Vagina (tissue), 2 donors: ENCODE data around the gene CTXN3. TPM values are rescaled to one million over a fixed set of nuclear protein-coding genes. Genes with fewer than 3 reads are reported as not detected.
A peak's percentile ranks its signal among the peaks of the same experiment; 100 is the strongest.

Experiments
- DNase-seq, 2 donors: peaks; one replicate each; pipeline ENCODE4 v3.0.0-alpha.2; 2017; ENCODE audit errors: extremely low spot score in 2 of 2
- H3K27ac ChIP-seq: fragments of 200-600 bp; sonication (generic); one replicate; pipeline ENCODE4 v1.5.1; 2019
- H3K27me3 ChIP-seq: fragments of 200-600 bp; sonication (generic); one replicate; pipeline ENCODE4 v1.5.1; 2019
- H3K36me3 ChIP-seq, 2 donors: fragments of 200-600 bp; sonication (generic); one replicate each; pipeline ENCODE4 v1.5.1; 2017 to 2019
- H3K4me1 ChIP-seq: fragments of 200-600 bp; sonication (generic); one replicate; pipeline ENCODE4 v1.5.1; 2019
- H3K4me3 ChIP-seq, 2 donors: fragments of 200-600 bp; sonication (generic); 1 replicate in 1 of 2; 2 replicates in 1 of 2; pipeline ENCODE4 v1.5.1; 2016 to 2019
- H3K9me3 ChIP-seq: fragments of 200-600 bp; sonication (generic); one replicate; pipeline ENCODE4 v1.5.1; 2019
- POLR2A ChIP-seq, 2 donors: fragments of 450-650 bp; IDR thresholded peaks; one replicate each; pipeline ENCODE4 v1.6.1; 2017; ENCODE audit warnings: antibody characterized with exemption in 2 of 2, mild to moderate bottlenecking in 2 of 2, moderate library complexity in 2 of 2
- POLR2AphosphoS5 ChIP-seq, 2 donors: sonication (generic); formaldehyde crosslinking; IDR thresholded peaks; one replicate each; pipeline ENCODE4 v1.9.0; 2017; ENCODE audit warnings: antibody characterized with exemption in 2 of 2, mild to moderate bottlenecking in 2 of 2, low read depth in 1 of 2; ENCODE audit not compliant: insufficient read depth in 1 of 2
- intact Hi-C: fragments of 100-400 bp; cut with DNase I; formaldehyde crosslinking; loops from one replicate; pipeline ENCODE4 v1.15.1; 2023
- total RNA-seq: library from RNA; depleted of rRNA; stranded (reverse); fragments of >200 nt; gene quantifications from one replicate; pipeline ENCODE4 v1.2.3, GENCODE V29; 2016
- TF ChIP-seq, protein P1 (sequence below), 3 experiments: fragments of 450-650 bp in 2 of 3; fragments of 200-600 bp in 1 of 3; sonication (generic) in 1 of 3; IDR thresholded peaks; one replicate each; pipeline ENCODE4 v1.5.1; 2017 to 2019; ENCODE audit warnings: antibody characterized with exemption in 3 of 3, mild to moderate bottlenecking in 2 of 3, moderate library complexity in 2 of 3

The CTXN3 gene
- total RNA-seq, 1 donor from 2014 or later, result not detected

DNA sequence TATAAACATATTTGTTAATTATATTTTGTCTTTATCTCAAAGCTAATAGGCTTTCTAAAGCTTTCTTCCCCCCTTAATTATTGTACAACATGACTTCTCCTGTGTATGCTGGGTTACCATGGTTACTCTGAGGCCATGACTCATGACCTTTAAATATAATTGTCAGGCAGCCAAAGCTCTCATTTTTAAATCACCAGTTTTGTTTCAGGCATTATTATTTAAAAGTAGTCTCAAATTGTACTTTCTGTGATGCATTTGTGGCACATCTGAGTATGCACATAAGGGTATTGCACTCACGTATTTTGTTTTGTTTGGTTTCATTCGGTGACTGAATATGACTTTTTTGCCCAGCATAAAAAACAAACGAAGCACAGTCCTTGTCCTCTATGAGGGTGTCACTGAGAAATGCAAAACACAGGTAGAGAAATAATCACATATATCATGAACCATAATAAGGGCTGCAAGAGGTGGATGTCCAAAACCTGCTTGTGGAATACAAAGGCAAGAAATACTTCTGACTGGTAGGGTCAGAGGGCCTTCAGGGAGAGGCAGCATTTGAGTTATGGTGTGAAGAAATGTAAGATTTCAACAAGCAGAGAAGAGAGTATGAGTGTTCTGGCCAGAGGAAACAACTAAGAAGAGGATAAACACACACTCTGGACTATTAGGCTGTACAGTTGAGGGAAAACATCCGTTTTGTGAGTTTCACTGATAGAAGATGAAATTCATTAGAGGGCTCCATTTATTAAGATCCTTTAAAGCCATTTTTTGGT is 56.4 kb downstream of the CTXN3 start:
- H3K36me3 ChIP-seq, result no peaks in the 10 kb centered on the region
- H3K4me3 ChIP-seq, result no peak overlapping the region
- no peaks in the 10 kb centered on the region for H3K27me3 ChIP-seq
- H3K4me1 ChIP-seq, result peaks cover 13% of the 10 kb centered on the region
- intact Hi-C loops, result no loop called here
- H3K9me3 ChIP-seq, result no peaks in the 10 kb centered on the region
- no peak for DNase-seq
- TF ChIP-seq, protein P1, sequence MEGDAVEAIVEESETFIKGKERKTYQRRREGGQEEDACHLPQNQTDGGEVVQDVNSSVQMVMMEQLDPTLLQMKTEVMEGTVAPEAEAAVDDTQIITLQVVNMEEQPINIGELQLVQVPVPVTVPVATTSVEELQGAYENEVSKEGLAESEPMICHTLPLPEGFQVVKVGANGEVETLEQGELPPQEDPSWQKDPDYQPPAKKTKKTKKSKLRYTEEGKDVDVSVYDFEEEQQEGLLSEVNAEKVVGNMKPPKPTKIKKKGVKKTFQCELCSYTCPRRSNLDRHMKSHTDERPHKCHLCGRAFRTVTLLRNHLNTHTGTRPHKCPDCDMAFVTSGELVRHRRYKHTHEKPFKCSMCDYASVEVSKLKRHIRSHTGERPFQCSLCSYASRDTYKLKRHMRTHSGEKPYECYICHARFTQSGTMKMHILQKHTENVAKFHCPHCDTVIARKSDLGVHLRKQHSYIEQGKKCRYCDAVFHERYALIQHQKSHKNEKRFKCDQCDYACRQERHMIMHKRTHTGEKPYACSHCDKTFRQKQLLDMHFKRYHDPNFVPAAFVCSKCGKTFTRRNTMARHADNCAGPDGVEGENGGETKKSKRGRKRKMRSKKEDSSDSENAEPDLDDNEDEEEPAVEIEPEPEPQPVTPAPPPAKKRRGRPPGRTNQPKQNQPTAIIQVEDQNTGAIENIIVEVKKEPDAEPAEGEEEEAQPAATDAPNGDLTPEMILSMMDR (IDR thresholded peaks at IDR 0.05), result no peak
- no peak for TF ChIP-seq POLR2AphosphoS5 (IDR thresholded peaks at IDR 0.05; ENCODE audit: insufficient read depth in 1 of 2, low read depth in 1 of 2)
- TF ChIP-seq POLR2A (IDR thresholded peaks at IDR 0.05), result no peak
- H3K27ac ChIP-seq, result peak overlapping the region; percentile 8

DNA sequence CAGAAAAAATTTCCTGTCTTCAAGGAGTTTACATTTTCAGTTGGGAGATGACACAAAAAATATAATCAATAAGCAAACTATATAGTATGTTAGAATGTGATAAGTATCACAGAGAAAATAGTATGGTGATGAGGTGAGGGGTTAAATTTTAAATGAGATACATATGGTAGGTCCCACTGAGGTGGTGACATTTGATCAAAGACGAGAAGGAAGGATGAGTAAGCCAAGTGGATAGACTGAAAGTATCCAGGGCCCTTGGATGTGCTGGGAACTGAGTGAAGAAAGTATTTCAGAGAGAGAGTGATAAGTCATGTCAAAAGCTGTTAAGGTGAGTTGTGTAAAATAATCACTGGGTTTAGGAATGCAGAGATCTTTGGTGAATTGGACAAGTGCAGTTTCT is 57.8 kb downstream of the CTXN3 start:
- Histone ChIP-seq H3K27ac (peak overlapping the region; percentile 61), H3K4me1 (peaks cover 13% of the 10 kb centered on the region)
- intact Hi-C loops, result no loop called here

DNA sequence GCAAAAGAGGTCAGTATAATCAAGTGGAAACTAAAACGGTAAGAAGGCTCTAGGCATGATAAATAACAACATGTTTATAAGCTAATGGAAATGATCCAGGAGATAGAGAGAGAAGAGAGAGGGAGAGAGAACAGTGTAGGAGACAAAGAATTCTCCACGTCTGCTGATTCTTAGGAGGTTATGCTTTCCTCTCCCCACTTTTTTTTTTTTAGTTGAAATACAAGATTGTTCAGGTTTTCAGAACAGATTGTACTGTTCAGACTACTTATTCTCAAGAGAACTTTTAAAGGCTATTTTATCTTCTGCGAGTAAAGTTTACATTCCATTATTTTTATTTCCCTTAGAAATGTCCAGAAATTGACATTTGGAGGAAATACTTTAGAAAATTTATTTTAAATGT is 58.3 kb downstream of the CTXN3 start:
- peak in 1 of 2 donors; percentile 59 for TF ChIP-seq POLR2AphosphoS5 (IDR thresholded peaks at IDR 0.05; ENCODE audit: insufficient read depth in 1 of 2, low read depth in 1 of 2)
- TF ChIP-seq, protein P1 (IDR thresholded peaks at IDR 0.05), result no peak
- no peak for DNase-seq
- Histone ChIP-seq H3K27me3 (no peaks in the 10 kb centered on the region), H3K27ac (peak overlapping the region; percentile 61), H3K4me3 (no peak overlapping the region), H3K9me3 (no peaks in the 10 kb centered on the region), H3K36me3 (no peaks in the 10 kb centered on the region), H3K4me1 (peaks cover 13% of the 10 kb centered on the region)
- intact Hi-C loops, result no loop called here

More for the DNA sequence above, 57.8 kb downstream of the CTXN3 start:
- Histone ChIP-seq H3K27me3 (no peaks in the 10 kb centered on the region), H3K4me3 (no peak overlapping the region), H3K9me3 (no peaks in the 10 kb centered on the region), H3K36me3 (no peaks in the 10 kb centered on the region)
- no peak for DNase-seq
- TF ChIP-seq POLR2A (IDR thresholded peaks at IDR 0.05), result no peak
- TF ChIP-seq, protein P1 (IDR thresholded peaks at IDR 0.05), result no peak
- no peak for TF ChIP-seq POLR2AphosphoS5 (IDR thresholded peaks at IDR 0.05; ENCODE audit: insufficient read depth in 1 of 2, low read depth in 1 of 2)

Other genes starting within 250 kb of the CTXN3 start
- 31.9 TPM for gene PRRC1, start 131.4 kb upstream of the CTXN3 start, total RNA-seq
- not detected for gene CCDC192, start 54.3 kb downstream of the CTXN3 start, total RNA-seq